Mammary epithelial cell (primary cell): ENCODE measurements around the gene PAPPA2.

Experiments
- CTCF ChIP-seq, 2 donors: IDR thresholded peaks in 1 of 2; conservative IDR thresholded peaks in 1 of 2; 2 replicates each; pipeline ENCODE4 v1.5.1; 2011 to 2012; ENCODE audit warnings: inconsistent platforms in 2 of 2, low read length in 2 of 2, mild to moderate bottlenecking in 2 of 2, control low read depth in 1 of 2, low read depth in 1 of 2; ENCODE audit not compliant: insufficient read depth in 1 of 2; ENCODE audit errors: extremely low read depth in 1 of 2
- EZH2 ChIP-seq: IDR thresholded peaks from 2 replicates; pipeline ENCODE4 v1.6.1; 2012; ENCODE audit warnings: low read length, inconsistent platforms, borderline replicate concordance

GRCh38 chr1:176717066-176717750 is 254.2 kb downstream of the PAPPA2 start:
- TF ChIP-seq CTCF (conservative IDR thresholded peaks at IDR 0.05 in 1 of 2, IDR thresholded peaks at IDR 0.05 in 1 of 2; ENCODE audit: extremely low read depth in 1 of 2, insufficient read depth in 1 of 2, low read depth in 1 of 2, low read length in 2 of 2) (no peak), EZH2 (no peak)
